ENCODE results near the gene SYNGR1. TPM values are rescaled to one million over a fixed set of nuclear protein-coding genes. Genes with fewer than 3 reads are reported as not detected.

SYNGR1 gene
- total and polyA plus RNA-seq, 5 donors, result 66.4 to 101 (median 72.8) TPM

DNA sequence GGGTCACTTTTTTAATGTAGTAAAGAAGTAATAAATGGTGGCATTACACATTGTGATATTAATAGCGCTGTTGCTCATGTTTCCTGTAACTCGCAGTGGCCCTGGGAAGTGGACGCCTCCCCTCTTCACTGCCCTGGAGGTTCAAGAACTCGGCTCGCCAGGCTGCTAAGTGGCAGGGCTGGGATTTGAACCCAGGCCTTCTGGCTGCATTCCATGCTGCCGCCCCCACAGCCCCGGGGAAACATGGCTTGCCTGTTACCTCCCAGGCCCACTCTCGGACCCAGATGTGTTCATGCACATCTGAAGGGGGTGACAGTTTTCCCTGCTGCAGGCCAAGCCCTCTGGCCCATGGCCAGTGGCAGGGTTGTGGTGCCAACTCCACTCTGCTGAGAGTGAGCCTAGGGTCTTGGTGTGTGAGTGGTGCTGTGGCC lies 82.0 kb downstream of the SYNGR1 start:
- ATAC-seq, result peak; percentile 47 to 71
- peak overlapping the region; percentile 82 for H3K27ac ChIP-seq (ENCODE audit: low read length)
- H3K4me3 ChIP-seq (ENCODE audit: low read length), result no peak overlapping the region
- intact Hi-C loops (cut with DNase I), result no loop called here
- DNase-seq, result peak; percentile 59 to 74 (median 62)
- no peaks in the 10 kb centered on the region for H3K9me3 ChIP-seq (ENCODE audit: control insufficient read depth, low read length)
- 21% methylated on average over 8 of the region's 8 CpGs for WGBS
- H3K4me1 ChIP-seq (ENCODE audit: control insufficient read depth, insufficient read depth, low read length), result peaks cover 9% of the 10 kb centered on the region
- H3K27me3 ChIP-seq (ENCODE audit: control insufficient read depth, insufficient read depth), result no peaks in the 10 kb centered on the region

DNA sequence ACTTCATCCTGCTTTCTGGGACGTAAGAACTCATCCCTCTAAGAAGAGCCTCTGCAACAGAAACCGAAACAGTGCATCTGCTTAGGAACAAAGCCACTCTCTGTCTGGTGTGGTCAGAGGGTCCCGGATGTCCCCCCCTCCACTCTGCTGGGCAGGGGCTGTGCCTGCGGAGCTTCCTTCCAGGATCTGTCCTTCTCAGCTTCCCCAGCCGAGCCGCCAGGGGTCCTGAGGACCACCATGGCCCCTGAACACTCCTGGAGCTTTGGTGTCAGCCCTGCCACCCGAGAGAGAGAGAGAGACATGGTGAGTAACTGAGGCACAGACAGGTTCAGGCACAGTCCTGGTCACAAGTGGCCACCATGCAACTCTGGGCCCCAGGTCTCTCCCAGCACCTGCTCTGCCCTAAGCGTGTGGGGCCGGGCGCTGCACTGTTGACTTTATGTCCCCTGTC lies 82.6 kb downstream of the SYNGR1 start:
- Histone ChIP-seq H3K27ac (ENCODE audit: low read length) (peak overlapping the region; percentile 82), H3K4me1 (ENCODE audit: control insufficient read depth, insufficient read depth, low read length) (peaks cover 9% of the 10 kb centered on the region), H3K27me3 (ENCODE audit: control insufficient read depth, insufficient read depth) (no peaks in the 10 kb centered on the region), H3K4me3 (ENCODE audit: low read length) (no peak overlapping the region), H3K9me3 (ENCODE audit: control insufficient read depth, low read length) (no peaks in the 10 kb centered on the region)
- DNase-seq (peak in 1 of 3 donors; percentile 36), ATAC-seq (no peak)
- intact Hi-C loops (cut with DNase I), result no loop called here
- WGBS, result 72% methylated on average over 10 of the region's 10 CpGs

DNA sequence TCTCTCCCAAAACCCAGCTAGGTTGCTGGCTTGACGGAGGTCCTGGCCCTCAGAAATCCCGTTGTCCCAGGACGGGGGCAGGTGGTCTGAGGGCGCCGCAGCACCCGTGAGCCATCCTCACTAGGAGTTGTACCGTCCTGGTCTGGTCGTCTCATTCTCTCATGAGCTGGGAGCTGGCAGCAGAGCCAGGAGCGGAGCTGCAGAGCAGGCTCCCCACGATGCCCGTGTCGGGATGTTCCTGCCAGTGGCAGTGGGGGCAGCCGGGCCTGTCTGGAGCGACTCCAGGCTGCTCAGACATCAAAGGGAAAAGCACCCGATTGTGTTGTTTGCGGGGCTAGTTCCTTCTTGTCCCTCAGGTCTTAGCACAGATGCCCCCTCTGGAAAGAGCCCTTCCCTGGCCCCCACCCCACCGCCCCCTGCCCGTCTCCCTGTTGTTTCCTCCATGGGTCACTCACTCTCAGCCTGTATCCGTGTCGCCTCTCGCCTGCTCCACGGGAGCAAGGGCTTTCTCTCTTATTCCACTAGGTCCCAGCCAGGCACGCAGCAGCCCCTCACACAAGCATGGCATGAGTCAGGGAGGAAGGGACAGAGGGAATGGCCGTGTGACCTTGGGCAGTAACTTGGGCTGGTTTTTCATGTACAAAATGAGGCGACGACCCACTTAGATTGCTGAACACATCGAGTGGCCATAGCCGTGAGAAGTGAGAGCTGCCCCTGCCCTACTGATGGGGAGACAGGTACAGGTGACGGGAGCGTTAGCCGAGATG lies 83.9 kb downstream of the SYNGR1 start:
- DNase-seq (peak in 1 of 3 donors; percentile 34), ATAC-seq (no peak)
- no peaks in the 10 kb centered on the region for H3K9me3 ChIP-seq (ENCODE audit: control insufficient read depth, low read length)
- no peak overlapping the region for H3K4me3 ChIP-seq (ENCODE audit: low read length)
- intact Hi-C loops (cut with DNase I), result no loop called here
- 86% methylated on average over 31 of the region's 31 CpGs for WGBS
- H3K27ac ChIP-seq (ENCODE audit: low read length), result peak overlapping the region; percentile 3
- H3K27me3 ChIP-seq (ENCODE audit: control insufficient read depth, insufficient read depth), result no peaks in the 10 kb centered on the region
- peaks cover 9% of the 10 kb centered on the region for H3K4me1 ChIP-seq (ENCODE audit: control insufficient read depth, insufficient read depth, low read length)

DNA sequence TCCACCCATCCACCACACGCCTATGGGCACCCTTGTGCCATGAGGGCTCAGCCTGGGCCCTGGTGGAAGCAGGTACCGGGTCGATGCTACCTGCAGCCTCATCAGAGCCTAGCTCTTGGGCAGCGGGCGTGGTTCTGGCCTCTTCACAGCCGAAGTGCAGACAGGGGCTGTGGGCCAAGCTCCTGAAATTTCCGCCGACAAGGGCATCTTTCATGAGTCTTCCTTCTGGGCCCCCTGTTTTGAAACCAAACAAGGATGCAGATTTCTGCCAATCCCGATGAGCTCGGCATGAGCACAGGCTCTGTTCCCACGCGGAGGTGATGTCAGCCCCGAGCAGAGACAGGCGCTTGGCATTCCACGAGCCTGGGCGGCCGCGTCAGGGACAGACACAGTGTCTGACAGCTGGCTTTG lies 84.5 kb downstream of the SYNGR1 start:
- Histone ChIP-seq H3K4me3 (ENCODE audit: low read length) (no peak overlapping the region), H3K9me3 (ENCODE audit: control insufficient read depth, low read length) (no peaks in the 10 kb centered on the region), H3K27me3 (ENCODE audit: control insufficient read depth, insufficient read depth) (no peaks in the 10 kb centered on the region), H3K27ac (ENCODE audit: low read length) (peak overlapping the region; percentile 73), H3K4me1 (ENCODE audit: control insufficient read depth, insufficient read depth, low read length) (peaks cover 9% of the 10 kb centered on the region)
- peak; percentile 55 to 77 (median 71) for DNase-seq
- peak; percentile 41 to 51 for ATAC-seq
- 57% methylated on average over 18 of the region's 18 CpGs for WGBS
- intact Hi-C loops (cut with DNase I), result no loop called here

DNA sequence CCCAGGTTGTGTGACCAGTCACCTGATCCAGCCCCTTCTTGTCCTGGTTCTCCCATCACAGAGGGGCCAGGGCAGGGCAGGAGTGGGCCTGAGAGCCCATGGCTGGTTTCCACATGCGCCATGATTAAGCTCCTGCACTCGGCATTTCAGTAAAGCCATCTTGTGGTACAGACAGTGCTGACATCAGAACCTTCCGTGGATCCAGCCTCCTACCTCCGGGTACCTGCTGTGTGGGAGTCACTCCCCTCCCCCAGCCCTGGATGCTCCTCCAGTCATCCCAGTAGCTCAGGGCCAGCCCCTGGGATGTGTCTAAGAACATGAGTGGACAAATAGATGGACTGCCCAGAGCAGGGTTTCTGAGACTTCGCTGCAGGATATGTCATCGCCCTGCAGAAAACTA lies 84.9 kb downstream of the SYNGR1 start:
- ATAC-seq, result no peak
- peaks cover 9% of the 10 kb centered on the region for H3K4me1 ChIP-seq (ENCODE audit: control insufficient read depth, insufficient read depth, low read length)
- no peak overlapping the region for H3K4me3 ChIP-seq (ENCODE audit: low read length)
- intact Hi-C loops (cut with DNase I), result no loop called here
- no peaks in the 10 kb centered on the region for H3K9me3 ChIP-seq (ENCODE audit: control insufficient read depth, low read length)
- peak overlapping the region; percentile 73 for H3K27ac ChIP-seq (ENCODE audit: low read length)
- 75% methylated on average over 6 of the region's 6 CpGs for WGBS
- no peaks in the 10 kb centered on the region for H3K27me3 ChIP-seq (ENCODE audit: control insufficient read depth, insufficient read depth)
- DNase-seq, result no peak

Other genes starting within 250 kb of the SYNGR1 start
- gene CBX7, start 197.3 kb upstream of the SYNGR1 start, total RNA-seq, result 10 to 100 TPM; 68.1 to 97.9 (median 78.7) TPM
- 69.0 TPM for gene CBX7, start 197.3 kb upstream of the SYNGR1 start, polyA plus RNA-seq
- gene PDGFB, start 105.0 kb upstream of the SYNGR1 start, total RNA-seq, result 10 to 100 TPM in 3 of 4 donors, 1 to 10 TPM in 1; 9.3 to 82.1 (median 20.6) TPM
- 15.4 TPM for gene PDGFB, start 105.0 kb upstream of the SYNGR1 start, polyA plus RNA-seq
- 1,000 to 10,000 TPM in 2 of 4 donors, 100 to 1,000 TPM in 2; 948 to 1,416 (median 984) TPM for gene RPL3, start 30.4 kb upstream of the SYNGR1 start, total RNA-seq
- gene RPL3, start 30.4 kb upstream of the SYNGR1 start, polyA plus RNA-seq, result 1,325 TPM
- gene TAB1, start 49.8 kb downstream of the SYNGR1 start, total RNA-seq, result 10 to 100 TPM; 14.9 to 18.7 (median 17.3) TPM
- gene TAB1, start 49.8 kb downstream of the SYNGR1 start, polyA plus RNA-seq, result 16.2 TPM
- 10 to 100 TPM in 1 of 4 donors, 1 to 10 TPM in 3; 7.3 to 11.6 (median 9.6) TPM for gene MGAT3, start 107.0 kb downstream of the SYNGR1 start, total RNA-seq
- gene MGAT3, start 107.0 kb downstream of the SYNGR1 start, polyA plus RNA-seq, result 8.7 TPM
- gene MIEF1, start 152.3 kb downstream of the SYNGR1 start, total RNA-seq, result 10 to 100 TPM; 16.3 to 22.2 (median 18.7) TPM
- gene MIEF1, start 152.3 kb downstream of the SYNGR1 start, polyA plus RNA-seq, result 9.0 TPM
- 100 to 1,000 TPM; 156 to 254 (median 177) TPM for gene ATF4, start 170.6 kb downstream of the SYNGR1 start, total RNA-seq
- gene ATF4, start 170.6 kb downstream of the SYNGR1 start, polyA plus RNA-seq, result 244 TPM
- 10 to 100 TPM; 55.1 to 75.5 (median 61.8) TPM for gene RPS19BP1, start 182.8 kb downstream of the SYNGR1 start, total RNA-seq
- gene RPS19BP1, start 182.8 kb downstream of the SYNGR1 start, polyA plus RNA-seq, result 155 TPM
- gene CACNA1I, start 220.8 kb downstream of the SYNGR1 start, total RNA-seq, result under 1 TPM in 1 of 4 donors, not detected in 3; 0.06 TPM
- gene CACNA1I, start 220.8 kb downstream of the SYNGR1 start, polyA plus RNA-seq, result 0.07 TPM